ENCODE measurements around the gene FAAH.

GRCh38 chr1:46372431-46372830 lies 21.7 kb upstream of the FAAH start:
- TF ChIP-seq CTCF (IDR thresholded peaks at IDR 0.05) = peak; percentile 7; the same call in 1 of the 2 replicates
- no peak for TF ChIP-seq FOXJ3 (CRISPR knock-in tag; IDR thresholded peaks at IDR 0.05)
